Suprapubic skin (tissue), 4 donors: ENCODE data around the gene MICU1.

ENCODE experiments used
- CTCF ChIP-seq, 2 donors: fragments of 200-600 bp in 1 of 2; fragments of 450-650 bp in 1 of 2; sonication (generic) in 1 of 2; IDR thresholded peaks; one replicate each; pipeline ENCODE4 v1.5.1; 2016 to 2019; ENCODE audit warnings: antibody characterized with exemption in 2 of 2, mild to moderate bottlenecking in 1 of 2, moderate library complexity in 1 of 2
- POLR2A ChIP-seq, 2 donors: fragments of 450-650 bp; IDR thresholded peaks; one replicate each; pipeline ENCODE4 v1.6.1; 2017; ENCODE audit warnings: antibody characterized with exemption in 2 of 2, mild to moderate bottlenecking in 2 of 2, moderate library complexity in 2 of 2
- POLR2AphosphoS5 ChIP-seq, 3 donors: sonication (generic); formaldehyde crosslinking; IDR thresholded peaks; one replicate each; pipeline ENCODE4 v1.6.1; 2017; ENCODE audit warnings: antibody characterized with exemption in 3 of 3

DNA sequence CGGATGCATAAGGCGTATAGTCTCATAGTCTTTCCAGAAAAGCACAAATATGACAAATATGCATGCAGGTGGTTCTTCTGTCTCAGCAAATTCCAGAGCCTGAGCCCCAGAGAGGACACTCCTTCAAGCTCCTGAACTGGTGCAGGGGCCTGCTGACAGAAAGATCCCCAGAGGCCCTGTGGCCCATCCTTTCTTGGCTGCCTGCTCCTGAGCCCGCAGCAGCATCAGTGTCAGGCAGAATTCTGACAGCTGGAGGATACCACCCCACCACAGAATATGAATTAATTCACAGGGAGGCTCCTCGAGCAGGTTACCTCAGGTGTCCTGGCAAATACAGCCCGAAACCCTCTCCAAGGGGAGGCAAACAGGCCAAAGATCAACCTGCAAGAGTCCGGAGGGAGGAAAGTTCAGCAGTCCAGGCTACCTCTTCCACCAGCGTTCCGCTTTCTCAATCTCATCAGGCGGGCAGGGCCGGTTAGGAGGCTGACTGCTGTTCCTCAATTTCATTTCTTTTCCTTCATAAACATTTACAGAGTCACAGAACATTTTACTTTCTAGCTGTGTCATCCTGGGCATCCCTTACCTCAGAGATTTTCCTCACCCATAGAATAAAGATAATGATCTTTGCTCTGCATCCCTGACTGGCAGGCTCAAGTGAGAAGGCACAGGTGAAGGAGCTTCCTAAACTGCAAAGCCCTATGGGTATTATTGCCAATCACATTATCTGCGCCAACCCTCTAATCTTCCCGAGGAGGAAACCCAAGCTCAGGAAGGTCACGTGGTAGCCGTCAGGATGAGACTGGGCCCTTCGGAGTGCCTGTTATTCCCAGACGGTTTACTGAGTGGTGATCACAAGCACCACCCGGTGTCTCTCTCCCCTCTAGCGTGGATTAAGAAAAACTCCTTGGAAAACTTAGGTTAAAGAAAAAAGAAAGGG lies 272.6 kb downstream of the MICU1 start:
- TF ChIP-seq POLR2A (IDR thresholded peaks at IDR 0.05) (no peak), CTCF (IDR thresholded peaks at IDR 0.05) (no peak), POLR2AphosphoS5 (IDR thresholded peaks at IDR 0.05) (no peak)
